Mucosa of descending colon (tissue), 3 donors: ENCODE measurements around the gene ZDHHC13. TPM values are rescaled to one million over a fixed set of nuclear protein-coding genes. Genes with fewer than 3 reads are reported as not detected.

Experiments used
- ATAC-seq: fragments of 200-7000 bp; cut with Tn5 transposase; one replicate; pipeline ENCODE4 v1.9.1; 2020; ENCODE audit warnings: mild to moderate bottlenecking, moderate library complexity
- DNase-seq, 3 donors: peaks; one replicate each; pipeline ENCODE4 v3.0.0-alpha.2; 2020
- H3K36me3 ChIP-seq: fragments of 200-600 bp; one replicate; pipeline ENCODE4 v1.8.0; 2021; ENCODE audit warnings: low read depth, mild to moderate bottlenecking
- H3K4me1 ChIP-seq: fragments of 200-600 bp; one replicate; pipeline ENCODE4 v1.8.0; 2021; ENCODE audit warnings: low read depth, mild to moderate bottlenecking
- H3K4me3 ChIP-seq: fragments of 200-600 bp; one replicate; pipeline ENCODE4 v1.8.0; 2021; ENCODE audit warnings: mild to moderate bottlenecking
- H3K9me3 ChIP-seq: fragments of 200-600 bp; one replicate; pipeline ENCODE4 v1.8.0; 2021; ENCODE audit warnings: mild to moderate bottlenecking
- CTCF ChIP-seq: fragments of 200-600 bp; IDR thresholded peaks from one replicate; pipeline ENCODE4 v1.8.0; 2022; ENCODE audit warnings: antibody characterized with exemption, mild to moderate bottlenecking
- intact Hi-C, 2 donors: fragments of 100-400 bp; cut with DNase I in 1 of 2; cut with micrococcal nuclease in 1 of 2; formaldehyde crosslinking; loops; one replicate each; pipeline versions ENCODE4 v1.11.0 to v1.11.1; 2022; cut with DNase I, micrococcal nuclease
- total RNA-seq, 3 donors: library from RNA; stranded (reverse); fragmentation: NEBNext Ultra II Directional in 2 of 3; extraction: Animal tissue kit (Norgen Biotek cat#: 25700) in 2 of 3; gene quantifications; one replicate each; pipeline versions ENCODE4 v1.2.1 to v1.2.4, GENCODE V29; 2021 to 2023
- donor health status: DM: no; HTN: no; CAD: no; lungs with moderate emphysema.
- donor health status: DM: no; HTN: no; CAD: no.
- donor health status: DM: no; HTN: yes; CAD: no.

Gene ZDHHC13
- total RNA-seq, 3 donors from 2014 or later: 19.7 to 33.4 (median 27.2) TPM

DNA sequence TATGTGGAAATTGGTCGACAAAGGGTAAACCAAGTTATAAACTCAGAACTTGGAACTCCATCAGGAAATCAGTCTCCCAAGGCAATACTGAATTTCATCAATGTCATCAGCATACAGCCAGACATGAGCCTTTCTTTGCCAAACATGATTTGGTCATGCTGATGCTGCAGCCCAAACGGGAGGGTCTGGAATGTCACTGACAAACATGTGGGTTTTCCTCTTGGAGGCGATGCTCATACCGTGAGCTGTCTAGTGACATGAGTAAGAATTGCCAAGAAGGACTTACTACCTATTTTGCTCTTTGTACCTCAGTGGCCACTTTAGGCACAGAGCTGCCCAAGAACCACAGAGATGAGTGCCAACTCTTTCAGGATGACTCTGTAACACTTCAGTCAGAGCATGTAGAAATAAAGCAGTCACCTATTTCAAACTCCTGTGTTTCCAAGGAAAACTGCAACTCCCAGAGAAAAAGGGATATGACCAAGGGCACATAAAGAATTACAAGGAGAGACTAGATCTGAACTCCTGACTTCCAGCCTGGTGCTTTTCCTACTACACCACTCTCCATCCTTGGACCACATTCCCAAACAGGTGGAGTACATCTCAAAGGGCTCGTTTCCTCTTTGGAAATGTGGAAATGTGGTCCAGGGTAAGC, 32.2 kb upstream of the ZDHHC13 start:
- Histone ChIP-seq H3K4me3 (no peak overlapping the region), H3K9me3 (no peaks in the 10 kb centered on the region), H3K4me1 (no peaks in the 10 kb centered on the region), H3K36me3 (no peaks in the 10 kb centered on the region)
- DNase-seq (no peak), ATAC-seq (no peak)
- intact Hi-C loops: no loop called here
- no peak for TF ChIP-seq CTCF

- Histone ChIP-seq H3K4me1 (no peaks in the 10 kb centered on the region), H3K36me3 (no peaks in the 10 kb centered on the region), H3K4me3 (no peak overlapping the region), H3K9me3 (no peaks in the 10 kb centered on the region)
- no peak for TF ChIP-seq CTCF
- ATAC-seq: no peak
- DNase-seq: no peak
- intact Hi-C loops: no loop called here
Observed at GRCh38 chr11:19087658-19088057, 29.3 kb upstream of the ZDHHC13 start.

DNA sequence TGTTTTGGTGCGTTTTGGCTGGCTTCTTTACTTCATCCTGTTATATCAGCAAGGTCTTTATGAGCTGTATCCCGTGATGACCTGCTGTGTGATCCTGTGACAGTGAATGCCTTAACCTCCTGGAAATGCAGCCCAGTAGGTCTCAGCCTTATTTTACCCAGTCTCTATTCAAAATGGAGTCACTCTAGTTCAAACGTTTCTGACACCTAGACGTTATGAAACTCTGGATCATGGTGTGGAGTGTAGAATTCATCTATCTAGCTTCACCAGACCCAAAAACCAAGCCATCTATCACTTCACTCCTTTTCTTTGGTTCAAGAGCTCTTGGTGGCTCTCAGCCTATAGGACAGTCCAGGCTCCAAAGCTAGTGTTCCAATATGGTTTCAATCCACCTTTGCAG, 28.2 kb upstream of the ZDHHC13 start:
- intact Hi-C loops: no loop called here
- H3K9me3 ChIP-seq: no peaks in the 10 kb centered on the region
- no peak for ATAC-seq

GRCh38 chr11:19089421-19089820, 27.5 kb upstream of the ZDHHC13 start:
- peaks cover 3% of the 10 kb centered on the region for H3K4me1 ChIP-seq
- no peak overlapping the region for H3K4me3 ChIP-seq
- H3K9me3 ChIP-seq: no peaks in the 10 kb centered on the region
- no peak for TF ChIP-seq CTCF
- intact Hi-C loops: no loop called here
- no peak for ATAC-seq
- H3K36me3 ChIP-seq: no peaks in the 10 kb centered on the region
- no peak for DNase-seq

More for the DNA sequence above, 28.2 kb upstream of the ZDHHC13 start:
- Histone ChIP-seq H3K4me1 (no peaks in the 10 kb centered on the region), H3K4me3 (no peak overlapping the region), H3K36me3 (no peaks in the 10 kb centered on the region)
- no peak for TF ChIP-seq CTCF
- no peak for DNase-seq

DNA sequence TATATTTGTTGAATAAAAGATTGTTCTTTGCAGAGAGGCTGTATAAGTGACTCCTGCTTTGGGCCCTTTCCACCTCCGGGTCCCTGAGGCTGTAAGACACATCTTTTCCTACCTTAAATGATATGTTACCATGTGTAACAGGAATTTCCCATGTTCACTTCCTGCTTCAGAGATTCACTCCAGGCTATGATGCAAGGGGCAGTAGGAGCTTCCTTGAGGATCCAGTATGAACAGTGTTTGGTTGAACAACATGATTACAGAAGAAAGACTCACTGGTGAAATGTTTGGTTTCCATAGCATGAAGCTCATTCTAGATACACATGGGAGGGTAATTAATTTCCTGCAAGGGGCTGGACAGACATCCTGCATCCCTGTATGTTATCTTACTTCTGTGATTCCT, 25.6 kb upstream of the ZDHHC13 start:
- H3K36me3 ChIP-seq: no peaks in the 10 kb centered on the region
- peak; percentile 66 for ATAC-seq
- intact Hi-C loops: no loop called here
- H3K4me3 ChIP-seq: no peak overlapping the region
- DNase-seq: no peak
- TF ChIP-seq CTCF: no peak
- peaks cover 8% of the 10 kb centered on the region for H3K4me1 ChIP-seq
- H3K9me3 ChIP-seq: no peaks in the 10 kb centered on the region

- Histone ChIP-seq H3K36me3 (no peaks in the 10 kb centered on the region), H3K9me3 (no peaks in the 10 kb centered on the region), H3K4me1 (peaks cover 8% of the 10 kb centered on the region), H3K4me3 (no peak overlapping the region)
- DNase-seq (no peak), ATAC-seq (no peak)
- no peak for TF ChIP-seq CTCF
- intact Hi-C loops: no loop called here
Observed at GRCh38 chr11:19092342-19092741, 24.6 kb upstream of the ZDHHC13 start.
